A549 (cell line): ENCODE measurements around the gene NTM. TPM values are rescaled to one million over a fixed set of nuclear protein-coding genes. Genes with fewer than 3 reads are reported as not detected.

Source experiments
- ATAC-seq, 2 experiments: fragments of 200-7000 bp in 1 of 2; fragments of >200 bp in 1 of 2; cut with Nextera tagmentation in 1 of 2; cut with Tn5 transposase in 1 of 2; 3 replicates each; pipeline versions ENCODE4 v1.8.0 to v1.9.1; 2018 to 2020; ENCODE audit warnings: mild to moderate bottlenecking in 1 of 2, moderate library complexity in 1 of 2
- CTCF ChIA-PET: fragments of 300-600 bp; sonication (Branson Sonifier 250); formaldehyde crosslinking; extraction: SDS; loops from one replicate; lab custom pipeline; 2021; ENCODE audit warnings: antibody characterized with exemption, inconsistent platforms; lab: Yijun Ruan, JAX
- POLR2A ChIA-PET: fragments of 350-600 bp; formaldehyde crosslinking; extraction: SDS; loops from one replicate; lab custom pipeline; 2021; ENCODE audit warnings: antibody characterized with exemption, inconsistent platforms; lab: Yijun Ruan, JAX
- DNase-seq, 2 experiments: peaks; one replicate each; pipeline versions ENCODE4 v3.0.0 to v3.0.0-alpha.2; 2011 to 2016; ENCODE audit warnings: low read depth in 1 of 2, low spot score in 1 of 2
- FAIRE-seq: peaks from 2 replicates; lab custom pipeline; 2011; peaks lifted over from hg19 to GRCh38; lab: Jason Lieb, UNC
- H3K27ac ChIP-seq, 2 experiments: fragments of >200 bp; sonication (Bioruptor Twin); formaldehyde crosslinking; 3 replicates each; pipeline ENCODE4 v1.5.1; 2016 to 2017
- H3K4me1 ChIP-seq: fragments of >200 bp; sonication (Bioruptor Twin); formaldehyde crosslinking; 3 replicates; pipeline ENCODE4 v1.6.1; 2016
- H3K4me2 ChIP-seq: fragments of >200 bp; sonication (Bioruptor Twin); formaldehyde crosslinking; 3 replicates; pipeline ENCODE4 v1.6.1; 2016
- H3K4me3 ChIP-seq: fragments of >200 bp; sonication (Bioruptor Twin); formaldehyde crosslinking; 3 replicates; pipeline ENCODE4 v1.5.1; 2016
- H3K9me3 ChIP-seq: fragments of >200 bp; sonication (Bioruptor Twin); formaldehyde crosslinking; 3 replicates; pipeline ENCODE4 v1.6.1; 2016
- BHLHE40 ChIP-seq: IDR thresholded peaks from 2 replicates; pipeline ENCODE4 v1.6.1; 2012; ENCODE audit warnings: low read depth, low read length, inconsistent platforms
- CHD4 ChIP-seq: fragments of 200-600 bp; sonication (generic); IDR thresholded peaks from 2 replicates; pipeline ENCODE4 v1.6.1; 2016; ENCODE audit warnings: antibody characterized with exemption, mild to moderate bottlenecking, borderline replicate concordance
- FOSB ChIP-seq: fragments of 250-450 bp; sonication (Bioruptor Pico); IDR thresholded peaks from 2 replicates; pipeline ENCODE4 v1.5.0; 2020; ENCODE audit warnings: mild to moderate bottlenecking, moderate library complexity
- FOXS1 ChIP-seq: fragments of 250-450 bp; sonication (Bioruptor Pico); IDR thresholded peaks from 2 replicates; pipeline ENCODE4 v1.5.0; 2020; ENCODE audit warnings: mild to moderate bottlenecking, moderate library complexity
- JUNB ChIP-seq: fragments of >200 bp; sonication (Bioruptor Twin); formaldehyde crosslinking; IDR thresholded peaks from 2 replicates; pipeline ENCODE4 v1.6.1; 2016
- MYC ChIP-seq: IDR thresholded peaks from 2 replicates; pipeline ENCODE4 v1.6.1; 2012; ENCODE audit warnings: mild to moderate bottlenecking, inconsistent platforms, low read length, improper control_type of control experiment, borderline replicate concordance
- NR3C1 ChIP-seq: fragments of >200 bp; sonication (Bioruptor Twin); formaldehyde crosslinking; IDR thresholded peaks from 3 replicates; pipeline ENCODE4 v1.6.1; 2017
- PHF8 ChIP-seq: fragments of 200-600 bp; sonication (generic); IDR thresholded peaks from 2 replicates; pipeline ENCODE4 v1.6.1; 2016; ENCODE audit warnings: low read depth, mild to moderate bottlenecking, antibody characterized with exemption, moderate library complexity, borderline replicate concordance
- POLR2AphosphoS2 ChIP-seq: conservative IDR thresholded peaks from 2 replicates; pipeline ENCODE4 v1.6.1; 2012; ENCODE audit warnings: low read length, improper control_type of control experiment, inconsistent platforms
- RAD21 ChIP-seq, 2 experiments: fragments of >200 bp in 1 of 2; sonication (Bioruptor Twin) in 1 of 2; formaldehyde crosslinking in 1 of 2; IDR thresholded peaks in 1 of 2; conservative IDR thresholded peaks in 1 of 2; 2 replicates in 1 of 2; 3 replicates in 1 of 2; pipeline ENCODE4 v1.6.1; 2012 to 2018; ENCODE audit warnings: inconsistent platforms in 1 of 2
- RFX5 ChIP-seq: fragments of 450-650 bp; IDR thresholded peaks from 2 replicates; pipeline ENCODE4 v1.7.1; 2014; ENCODE audit warnings: antibody characterized with exemption, mild to moderate bottlenecking, moderate library complexity
- RNF2 ChIP-seq: fragments of 200-600 bp; sonication (generic); IDR thresholded peaks from 2 replicates; pipeline ENCODE4 v1.6.1; 2016; ENCODE audit warnings: low read depth, mild to moderate bottlenecking, antibody characterized with exemption, moderate library complexity, borderline replicate concordance
- TP53 ChIP-seq: fragments of 250-450 bp; sonication (Bioruptor Pico); IDR thresholded peaks from 2 replicates; pipeline ENCODE4 v1.5.0; 2021; ENCODE audit warnings: mild to moderate bottlenecking, moderate library complexity
- ZNF302 ChIP-seq: fragments of 250-450 bp; sonication (Bioruptor Pico); IDR thresholded peaks from 2 replicates; pipeline ENCODE4 v1.9.0; 2021; ENCODE audit warnings: inconsistent platforms, mild to moderate bottlenecking, moderate library complexity
- ZSCAN20 ChIP-seq: fragments of 250-450 bp; sonication (Bioruptor Pico); IDR thresholded peaks from 2 replicates; pipeline ENCODE4 v1.8.0; 2022; ENCODE audit warnings: mild to moderate bottlenecking, moderate library complexity
- WGBS: methylation state at CpG from one replicate; pipeline ENCODE4 v1.1.6; 2017; ENCODE audit errors: missing lambda C conversion rate; 5-methylcytosine and 5-hydroxymethylcytosine counted together
- polyA plus RNA-seq, 4 experiments: library from polyadenylated mRNA; depleted of rRNA in 3 of 4; stranded (reverse); fragments of >200 nt; fragmentation: RNase III in 1 of 4; extraction: RNeasy Plus Mini Kit Qiagen cat#74134 plus additional on column Dnase treatment in 1 of 4; gene quantifications; 2 replicates in 3 of 4; 3 replicates in 1 of 4; pipeline ENCODE4 v1.2.3, GENCODE V29; 2011 to 2017
- TF ChIP-seq, protein P1 (sequence below): fragments of >200 bp; sonication (Bioruptor Twin); formaldehyde crosslinking; IDR thresholded peaks from 3 replicates; pipeline ENCODE4 v1.5.1; 2016
- TF ChIP-seq, protein P2 (sequence below): IDR thresholded peaks from 2 replicates; pipeline ENCODE4 v1.6.1; 2012; ENCODE audit warnings: low read depth, borderline replicate concordance
- TF ChIP-seq, protein P3 (sequence below): fragments of 150-350 bp; IDR thresholded peaks from 2 replicates; pipeline ENCODE4 v1.6.1; 2014; ENCODE audit warnings: low read depth, mild to moderate bottlenecking, low read length

The NTM gene
- polyA plus RNA-seq, 2 of the 4 experiments (the other 2 are of a cell fraction) = not detected

DNA sequence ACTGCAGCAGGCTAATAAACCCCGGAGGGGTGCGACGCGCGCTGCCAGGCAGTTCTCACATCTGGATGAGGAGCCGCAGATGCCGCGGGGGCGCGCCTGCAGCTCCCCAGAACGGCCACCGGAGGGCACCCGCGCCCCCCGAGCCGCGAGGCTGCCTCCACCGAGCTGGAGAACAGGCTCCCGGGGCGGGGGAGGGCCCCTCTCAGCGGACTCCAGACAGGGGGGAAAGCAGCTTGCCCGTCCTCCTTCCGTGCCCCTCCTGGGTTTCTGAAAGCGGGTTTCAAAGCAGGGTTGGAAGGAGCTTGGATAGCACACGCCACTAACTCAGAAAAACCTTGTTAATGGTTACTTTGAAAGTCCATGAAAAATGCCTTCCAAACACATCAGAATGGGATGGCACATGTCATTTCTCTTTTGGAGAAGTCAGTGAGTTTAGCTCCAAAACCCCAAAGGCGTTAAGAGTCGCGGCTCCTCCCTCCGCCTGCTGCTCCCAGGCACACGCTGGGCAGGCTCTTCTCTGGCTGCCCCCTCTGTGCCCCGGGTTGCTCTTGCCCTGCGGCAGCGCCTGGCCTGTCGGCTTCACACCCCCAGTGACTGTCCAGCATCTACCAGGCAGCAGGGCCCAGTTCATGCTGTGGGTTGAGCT is 317.8 kb downstream of the NTM start:
- Histone ChIP-seq H3K4me1 (no peaks in the 10 kb centered on the region), H3K4me2 (peak overlapping the region; percentile 63), H3K27ac (no peak overlapping the region), H3K9me3 (no peaks in the 10 kb centered on the region), H3K4me3 (no peak overlapping the region)
- ChIA-PET POLR2A (no interaction called here), CTCF (interaction anchor here (0.7 to 5.8 kb wide), 5 partner anchors 11 to 744 kb away, joined by 3 to 22 read pairs (median 3); no protein-coding TSS in a partner anchor)
- DNase-seq (peak; percentile 35 to 59), FAIRE-seq (no peak), ATAC-seq (peak; percentile 72 to 91)
- TF ChIP-seq ZNF302 = no peak
- no peak for TF ChIP-seq FOSB
- TF ChIP-seq, protein P1, sequence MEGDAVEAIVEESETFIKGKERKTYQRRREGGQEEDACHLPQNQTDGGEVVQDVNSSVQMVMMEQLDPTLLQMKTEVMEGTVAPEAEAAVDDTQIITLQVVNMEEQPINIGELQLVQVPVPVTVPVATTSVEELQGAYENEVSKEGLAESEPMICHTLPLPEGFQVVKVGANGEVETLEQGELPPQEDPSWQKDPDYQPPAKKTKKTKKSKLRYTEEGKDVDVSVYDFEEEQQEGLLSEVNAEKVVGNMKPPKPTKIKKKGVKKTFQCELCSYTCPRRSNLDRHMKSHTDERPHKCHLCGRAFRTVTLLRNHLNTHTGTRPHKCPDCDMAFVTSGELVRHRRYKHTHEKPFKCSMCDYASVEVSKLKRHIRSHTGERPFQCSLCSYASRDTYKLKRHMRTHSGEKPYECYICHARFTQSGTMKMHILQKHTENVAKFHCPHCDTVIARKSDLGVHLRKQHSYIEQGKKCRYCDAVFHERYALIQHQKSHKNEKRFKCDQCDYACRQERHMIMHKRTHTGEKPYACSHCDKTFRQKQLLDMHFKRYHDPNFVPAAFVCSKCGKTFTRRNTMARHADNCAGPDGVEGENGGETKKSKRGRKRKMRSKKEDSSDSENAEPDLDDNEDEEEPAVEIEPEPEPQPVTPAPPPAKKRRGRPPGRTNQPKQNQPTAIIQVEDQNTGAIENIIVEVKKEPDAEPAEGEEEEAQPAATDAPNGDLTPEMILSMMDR = peak; percentile 54
- 0 out of 5 replicates have a peak, but pooled peaks have one; percentile 21 to 38 for TF ChIP-seq RAD21 (conservative IDR thresholded peaks at IDR 0.05 in 1 of 2, IDR thresholded peaks at IDR 0.05 in 1 of 2)
- no peak for TF ChIP-seq RFX5
- 24% methylated on average over 9 of the region's 34 CpGs for WGBS

DNA sequence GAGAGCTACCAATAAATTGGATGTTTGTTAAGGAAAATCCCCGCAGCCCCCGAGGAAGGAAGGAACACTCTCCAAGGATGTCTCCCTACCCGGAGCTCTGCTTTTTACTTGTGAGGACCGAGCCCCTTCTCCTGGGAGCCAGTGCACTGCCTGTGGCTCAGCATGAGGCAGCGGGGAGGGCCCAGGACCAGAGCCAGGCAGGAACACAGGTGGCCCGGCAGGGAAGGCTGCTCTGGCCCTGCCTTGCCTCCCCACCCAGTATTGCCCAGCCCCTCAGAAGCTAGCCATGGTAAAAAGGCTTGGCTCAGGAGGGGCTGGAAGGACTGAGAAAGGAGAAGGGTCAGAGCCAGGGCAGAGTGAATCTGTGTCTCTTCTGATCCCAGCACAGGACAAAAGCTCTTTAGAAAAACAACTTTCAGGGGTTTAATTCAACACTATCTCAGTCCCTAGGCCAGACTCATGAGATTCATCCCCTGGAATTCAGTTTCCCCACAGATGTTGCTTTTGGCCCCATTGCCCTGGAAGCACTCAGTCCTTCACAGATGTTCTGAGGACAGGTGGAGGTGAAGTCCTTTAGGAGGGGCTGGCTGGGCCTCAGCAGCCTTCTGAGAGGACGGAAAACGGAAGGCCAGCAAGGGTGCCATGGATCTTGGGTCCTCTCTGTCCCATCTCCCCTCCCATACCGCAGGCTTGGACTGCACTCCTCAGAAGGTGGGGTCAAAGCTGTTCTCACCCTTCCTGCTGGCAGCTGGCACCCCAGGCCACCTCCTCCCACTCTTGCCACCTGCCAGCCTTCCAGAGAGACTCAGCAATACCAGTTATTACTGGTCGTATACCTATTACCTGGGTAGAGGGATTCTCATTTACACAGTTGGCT is 318.9 kb downstream of the NTM start:
- no peak overlapping the region for H3K4me3 ChIP-seq
- H3K27ac ChIP-seq = no peak overlapping the region
- WGBS = 69% methylated on average over 4 of the region's 10 CpGs
- DNase-seq (no peak), FAIRE-seq (no peak), ATAC-seq (no peak)
- TF ChIP-seq MYC (no peak), FOXS1 (no peak), JUNB (no peak), TP53 (CRISPR knock-in tag) (no peak), CHD4 (no peak), ZNF302 (no peak), NR3C1 (no peak), PHF8 (no peak), RNF2 (no peak), POLR2AphosphoS2 (no peak), BHLHE40 (no peak), ZSCAN20 (CRISPR knock-in tag) (no peak)
- TF ChIP-seq, protein P1 = no peak
- TF ChIP-seq, protein P2, sequence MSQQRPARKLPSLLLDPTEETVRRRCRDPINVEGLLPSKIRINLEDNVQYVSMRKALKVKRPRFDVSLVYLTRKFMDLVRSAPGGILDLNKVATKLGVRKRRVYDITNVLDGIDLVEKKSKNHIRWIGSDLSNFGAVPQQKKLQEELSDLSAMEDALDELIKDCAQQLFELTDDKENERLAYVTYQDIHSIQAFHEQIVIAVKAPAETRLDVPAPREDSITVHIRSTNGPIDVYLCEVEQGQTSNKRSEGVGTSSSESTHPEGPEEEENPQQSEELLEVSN = no peak
- TF ChIP-seq, protein P3, sequence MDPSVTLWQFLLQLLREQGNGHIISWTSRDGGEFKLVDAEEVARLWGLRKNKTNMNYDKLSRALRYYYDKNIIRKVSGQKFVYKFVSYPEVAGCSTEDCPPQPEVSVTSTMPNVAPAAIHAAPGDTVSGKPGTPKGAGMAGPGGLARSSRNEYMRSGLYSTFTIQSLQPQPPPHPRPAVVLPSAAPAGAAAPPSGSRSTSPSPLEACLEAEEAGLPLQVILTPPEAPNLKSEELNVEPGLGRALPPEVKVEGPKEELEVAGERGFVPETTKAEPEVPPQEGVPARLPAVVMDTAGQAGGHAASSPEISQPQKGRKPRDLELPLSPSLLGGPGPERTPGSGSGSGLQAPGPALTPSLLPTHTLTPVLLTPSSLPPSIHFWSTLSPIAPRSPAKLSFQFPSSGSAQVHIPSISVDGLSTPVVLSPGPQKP = no peak
- no peaks in the 10 kb centered on the region for H3K4me1 ChIP-seq
- POLR2A ChIA-PET = no interaction called here
- CTCF ChIA-PET = interaction anchor here (1.1 to 5.8 kb wide), 2 partner anchors 15 to 626 kb away, joined by 3 to 22 read pairs; no protein-coding TSS in a partner anchor
- H3K9me3 ChIP-seq = no peaks in the 10 kb centered on the region
- H3K4me2 ChIP-seq = no peak overlapping the region
